ENCODE measurements around the gene MACROD1. TPM values are rescaled to one million over a fixed set of nuclear protein-coding genes. Genes with fewer than 3 reads are reported as not detected.

The MACROD1 gene
- total RNA-seq, 1 donor from 2014 or later: 27.8 TPM

DNA sequence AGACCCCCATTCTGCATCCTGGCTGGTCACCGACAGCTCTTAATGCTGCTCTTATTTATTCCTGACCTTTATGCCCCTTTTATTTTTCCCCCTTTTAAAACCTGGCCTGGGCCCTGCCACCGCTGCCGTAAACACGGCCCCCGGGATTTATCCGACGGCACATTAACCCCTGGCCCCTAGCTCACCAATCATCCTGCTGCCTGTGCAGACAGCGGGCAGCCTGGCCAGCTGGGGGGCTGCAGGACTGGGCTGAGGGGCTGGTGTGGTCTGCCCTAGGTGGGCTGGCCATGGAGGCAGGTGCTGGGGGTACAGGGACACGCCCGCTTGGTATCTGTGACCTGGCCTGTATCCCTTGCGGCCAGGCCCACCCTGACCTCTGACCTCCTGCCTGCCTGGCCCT, 151.6 kb downstream of the MACROD1 start:
- DNase-seq (ENCODE audit: low read depth): no peak
- H3K4me3 ChIP-seq (ENCODE audit: low read depth, low read length): no peak overlapping the region
- TF ChIP-seq, protein P1, sequence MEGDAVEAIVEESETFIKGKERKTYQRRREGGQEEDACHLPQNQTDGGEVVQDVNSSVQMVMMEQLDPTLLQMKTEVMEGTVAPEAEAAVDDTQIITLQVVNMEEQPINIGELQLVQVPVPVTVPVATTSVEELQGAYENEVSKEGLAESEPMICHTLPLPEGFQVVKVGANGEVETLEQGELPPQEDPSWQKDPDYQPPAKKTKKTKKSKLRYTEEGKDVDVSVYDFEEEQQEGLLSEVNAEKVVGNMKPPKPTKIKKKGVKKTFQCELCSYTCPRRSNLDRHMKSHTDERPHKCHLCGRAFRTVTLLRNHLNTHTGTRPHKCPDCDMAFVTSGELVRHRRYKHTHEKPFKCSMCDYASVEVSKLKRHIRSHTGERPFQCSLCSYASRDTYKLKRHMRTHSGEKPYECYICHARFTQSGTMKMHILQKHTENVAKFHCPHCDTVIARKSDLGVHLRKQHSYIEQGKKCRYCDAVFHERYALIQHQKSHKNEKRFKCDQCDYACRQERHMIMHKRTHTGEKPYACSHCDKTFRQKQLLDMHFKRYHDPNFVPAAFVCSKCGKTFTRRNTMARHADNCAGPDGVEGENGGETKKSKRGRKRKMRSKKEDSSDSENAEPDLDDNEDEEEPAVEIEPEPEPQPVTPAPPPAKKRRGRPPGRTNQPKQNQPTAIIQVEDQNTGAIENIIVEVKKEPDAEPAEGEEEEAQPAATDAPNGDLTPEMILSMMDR (conservative IDR thresholded peaks at IDR 0.05; ENCODE audit: low read depth, low read length): no peak

DNA sequence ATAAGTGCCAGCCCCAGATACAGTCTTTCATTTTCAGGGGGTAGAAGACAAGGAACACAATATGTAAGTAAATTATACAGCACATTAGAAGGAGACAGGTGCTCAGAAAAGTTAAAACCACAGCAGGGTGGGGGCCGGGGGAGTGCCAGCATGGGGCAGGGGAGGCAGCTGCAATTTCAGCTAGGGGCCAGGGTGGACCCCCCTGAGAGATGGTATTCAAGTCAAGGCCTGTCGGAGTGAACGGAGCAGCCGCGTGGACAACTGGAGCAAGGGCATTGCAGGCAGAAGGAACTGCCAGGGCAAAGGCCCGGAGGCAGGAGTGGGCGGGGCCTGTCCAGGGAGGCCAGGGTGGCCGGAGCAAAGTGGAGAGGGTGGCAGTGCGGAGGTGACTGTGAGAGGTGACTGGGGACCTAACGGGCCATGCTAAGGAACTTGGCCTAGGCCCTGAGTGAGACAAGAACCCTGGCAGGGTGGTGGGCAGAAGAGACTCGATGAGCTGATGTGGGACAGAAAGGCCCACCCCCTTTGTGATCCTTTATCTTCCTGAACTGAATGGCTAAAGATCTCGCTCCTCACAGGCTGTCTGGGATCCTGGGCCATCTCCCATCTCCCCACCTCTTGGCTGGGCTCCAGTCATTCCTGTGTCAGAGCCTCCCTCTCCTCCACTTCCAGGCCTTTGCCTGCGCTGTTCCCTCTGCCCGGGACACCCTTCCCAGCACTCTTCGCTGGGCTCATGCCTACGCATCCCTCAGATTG, 152.6 kb downstream of the MACROD1 start:
- TF ChIP-seq, protein P1 (conservative IDR thresholded peaks at IDR 0.05; ENCODE audit: low read depth, low read length): no peak
- no peak for DNase-seq (ENCODE audit: low read depth)
- H3K4me3 ChIP-seq (ENCODE audit: low read depth, low read length): no peak overlapping the region

DNA sequence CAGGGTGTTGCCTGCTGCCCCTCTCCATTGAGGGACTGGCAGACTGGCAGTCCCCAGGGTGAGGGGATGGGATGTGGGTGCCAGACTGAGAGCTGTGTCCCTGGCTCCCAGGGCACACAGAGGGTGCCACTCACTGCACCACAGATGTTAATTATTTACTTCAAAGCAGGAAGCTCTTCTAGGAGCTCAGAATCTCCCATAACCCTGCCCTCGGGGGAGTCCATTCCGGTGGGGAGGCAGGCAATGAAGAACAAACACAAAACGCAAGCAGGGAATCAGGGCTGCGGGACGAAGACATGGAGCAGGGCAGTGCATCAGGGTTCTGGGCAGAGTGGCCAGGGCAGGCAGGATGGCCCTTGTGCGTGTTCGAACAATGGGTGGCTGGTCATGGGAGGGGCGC, 154.5 kb downstream of the MACROD1 start:
- no peak for DNase-seq (ENCODE audit: low read depth)
- no peak overlapping the region for H3K4me3 ChIP-seq (ENCODE audit: low read depth, low read length)
- TF ChIP-seq, protein P1 (conservative IDR thresholded peaks at IDR 0.05; ENCODE audit: low read depth, low read length): no peak

DNA sequence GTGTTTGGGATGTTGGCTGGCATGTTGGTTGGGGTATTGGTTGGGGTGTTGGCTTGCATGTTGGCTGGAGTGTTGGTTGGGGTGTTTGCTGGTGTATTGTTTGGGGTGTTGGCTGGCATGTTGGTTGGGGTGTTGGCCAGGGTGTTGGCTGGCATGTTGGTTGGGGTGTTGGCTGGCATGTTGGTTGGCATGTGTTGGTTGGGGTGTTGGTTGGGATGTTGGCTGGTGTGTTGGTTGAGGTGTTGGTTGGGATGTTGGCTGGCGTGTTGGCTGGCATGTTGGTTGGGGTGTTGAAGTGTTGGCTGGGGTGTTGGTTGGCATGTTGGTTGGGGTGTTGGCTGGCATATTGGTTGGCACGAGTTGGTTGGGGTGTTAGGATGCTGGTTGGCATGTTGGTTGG, 155.1 kb downstream of the MACROD1 start:
- TF ChIP-seq, protein P1 (conservative IDR thresholded peaks at IDR 0.05; ENCODE audit: low read depth, low read length): no peak

DNA sequence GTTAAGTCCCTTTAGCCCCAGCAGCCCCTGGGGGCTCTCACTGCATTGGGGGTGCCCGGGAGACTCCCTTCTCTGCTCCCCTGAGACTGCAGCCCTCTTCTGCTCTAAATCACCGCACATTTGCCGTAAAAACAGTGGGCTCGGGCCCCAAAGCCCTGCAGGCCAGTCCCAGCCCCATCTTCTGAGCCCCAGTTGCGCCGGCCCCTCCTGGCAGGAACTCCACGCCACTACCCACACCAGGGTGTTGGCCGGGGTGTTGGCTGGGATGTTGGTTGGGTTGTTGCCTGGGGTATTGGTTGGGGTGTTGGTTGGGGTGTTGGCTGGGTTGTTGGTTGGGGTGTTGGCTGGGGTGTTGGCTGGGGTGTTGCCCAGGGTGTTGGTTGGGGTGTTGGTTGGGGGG, 156.2 kb downstream of the MACROD1 start:
- TF ChIP-seq, protein P1 (conservative IDR thresholded peaks at IDR 0.05; ENCODE audit: low read depth, low read length): no peak
- DNase-seq (ENCODE audit: low read depth): no peak

More for the DNA sequence above, 155.1 kb downstream of the MACROD1 start:
- DNase-seq (ENCODE audit: low read depth): no peak
- H3K4me3 ChIP-seq (ENCODE audit: low read depth, low read length): no peak overlapping the region

DNA sequence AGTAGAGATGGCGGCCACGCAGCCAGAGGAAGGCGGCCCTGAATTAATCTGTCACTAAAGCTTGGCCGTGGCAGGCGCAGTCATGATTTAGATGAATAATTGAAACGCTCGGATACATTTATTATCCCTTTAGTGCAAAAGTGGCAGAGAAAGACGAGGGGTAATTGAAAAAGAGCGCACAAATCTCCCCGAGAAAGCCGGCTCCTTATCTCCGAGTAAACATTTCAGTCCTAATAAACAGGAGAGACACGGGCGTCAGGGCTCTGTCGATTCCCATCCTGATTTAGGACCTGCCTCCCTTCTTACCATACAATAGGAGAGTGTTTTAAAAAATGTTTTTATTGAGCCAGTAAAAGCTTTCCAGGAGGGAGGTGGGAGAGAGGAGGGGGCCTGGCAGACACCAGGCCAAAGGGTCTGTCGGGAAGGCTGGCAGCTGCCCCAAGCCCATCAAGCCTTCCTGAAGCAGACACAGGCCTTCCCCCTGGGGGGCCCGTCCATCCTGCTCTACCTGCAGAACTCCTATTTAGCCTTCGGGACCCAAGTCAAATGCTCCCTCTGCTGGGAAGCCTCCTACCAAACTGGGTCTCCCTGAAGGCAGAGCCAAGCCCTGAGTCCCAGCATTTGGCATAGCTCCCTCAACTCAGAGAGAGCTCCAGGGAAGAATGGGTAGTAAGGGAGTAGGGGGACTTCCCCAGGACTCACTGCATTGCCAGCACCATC, 156.8 kb downstream of the MACROD1 start:
- no peak for DNase-seq (ENCODE audit: low read depth)
- H3K4me3 ChIP-seq (ENCODE audit: low read depth, low read length): no peak overlapping the region
- TF ChIP-seq, protein P1 (conservative IDR thresholded peaks at IDR 0.05; ENCODE audit: low read depth, low read length): no peak

More for the DNA sequence above, 156.2 kb downstream of the MACROD1 start:
- no peak overlapping the region for H3K4me3 ChIP-seq (ENCODE audit: low read depth, low read length)

Measured in epithelial cell of proximal tubule (primary cell).